Cerebellar cortex (tissue), 1 donor: ENCODE results near the gene MAGEB17.

ENCODE experiments used
- DNase-seq: peaks from one replicate; pipeline ENCODE4 v3.0.0-alpha.2; 2015; ENCODE audit warnings: low spot score

MAGEB17 gene

DNA sequence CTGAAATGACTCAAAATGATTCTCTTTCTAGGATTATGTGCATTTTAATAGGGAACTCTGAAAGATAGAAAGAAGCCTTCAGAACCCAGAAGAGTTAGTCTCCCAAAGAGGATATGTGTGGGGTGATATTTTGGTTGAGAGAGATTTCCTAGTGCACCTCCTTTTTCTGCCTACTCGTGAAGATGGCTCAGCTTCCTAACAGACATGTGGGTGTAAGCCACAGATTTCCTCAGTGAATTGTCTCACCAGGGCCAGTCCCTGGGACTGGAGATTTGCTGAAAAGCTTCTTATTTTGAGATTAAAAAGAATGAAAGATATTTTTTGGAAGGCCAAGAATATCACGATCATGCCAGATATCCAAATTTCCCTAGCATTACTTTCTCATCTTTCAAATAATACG lies 42.8 kb downstream of the MAGEB17 start:
- DNase-seq = no peak

DNA sequence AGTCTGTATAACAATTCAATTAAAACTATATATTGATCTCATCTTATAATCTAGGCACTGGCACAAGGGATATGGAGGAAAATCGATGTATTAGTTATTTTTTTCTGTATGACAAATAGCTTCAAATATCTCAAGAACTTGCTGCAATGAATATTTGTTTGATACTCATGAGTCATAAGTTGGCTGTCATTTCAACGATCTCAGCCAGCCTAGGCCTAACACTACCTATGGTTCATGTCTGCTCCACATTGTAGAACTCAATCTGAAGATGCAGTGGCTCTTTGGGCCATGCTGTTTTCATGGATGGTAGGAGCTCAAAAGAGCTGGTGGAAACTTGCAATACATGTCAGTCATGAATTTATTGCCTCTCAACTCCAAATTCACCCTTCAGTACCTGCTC lies 44.7 kb downstream of the MAGEB17 start:
- no peak for DNase-seq

DNA sequence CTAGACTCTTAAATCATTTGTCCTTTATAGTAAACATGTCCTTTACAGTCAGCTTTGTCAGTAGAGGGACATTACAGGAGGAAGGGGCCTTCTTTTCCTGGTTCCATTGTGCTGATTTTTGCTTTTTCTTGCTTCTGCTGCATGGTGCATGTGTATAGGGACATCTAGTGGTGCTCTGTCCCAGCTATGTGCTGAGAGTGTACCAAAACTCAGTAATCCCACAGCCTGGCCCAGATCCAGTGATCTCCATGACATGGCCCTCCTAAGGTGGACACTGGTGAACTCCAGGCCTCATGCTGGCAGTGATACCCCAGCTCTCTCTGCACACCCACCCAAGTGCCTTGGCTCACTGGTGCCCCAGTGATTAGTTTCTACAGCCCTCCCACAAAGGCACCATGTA lies 45.2 kb downstream of the MAGEB17 start:
- DNase-seq = peak; percentile 4

DNA sequence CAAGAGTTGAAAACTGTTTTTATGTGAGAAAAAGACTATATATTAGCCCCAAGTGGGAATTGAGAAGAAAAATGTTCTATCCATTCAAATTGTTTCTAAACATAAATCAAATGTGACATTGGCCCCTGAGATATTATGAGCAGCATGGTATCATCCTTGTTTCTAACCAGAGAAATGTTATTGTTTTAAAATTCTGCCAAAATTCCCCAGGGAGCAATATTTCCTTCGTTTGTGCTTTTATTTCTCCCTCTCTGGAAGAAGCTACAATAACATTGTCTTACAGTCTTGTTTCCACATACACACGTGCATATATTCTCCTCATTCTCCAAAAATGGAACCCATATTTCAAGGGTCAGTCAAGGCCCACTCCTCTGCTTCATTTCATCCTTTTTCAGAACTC lies 46.7 kb downstream of the MAGEB17 start:
- no peak for DNase-seq

DNA sequence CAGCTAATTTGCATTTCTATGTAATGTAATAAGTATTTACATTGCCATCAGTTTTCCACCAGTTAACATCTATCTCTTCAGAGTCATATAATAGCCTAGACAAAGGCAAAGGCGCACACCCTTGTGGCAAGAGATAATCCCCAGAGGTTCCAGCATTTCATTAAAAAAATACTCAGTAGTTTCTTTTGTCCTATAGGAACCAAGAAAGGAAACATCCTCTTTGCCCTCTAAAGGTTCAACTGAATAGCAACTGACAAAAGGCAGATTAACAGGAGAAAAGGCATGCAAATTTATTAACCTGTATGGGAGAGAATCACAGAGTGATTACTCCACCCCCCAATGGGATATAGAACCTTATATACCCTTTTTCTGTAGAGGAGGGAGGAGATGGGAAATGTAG lies 48.4 kb downstream of the MAGEB17 start:
- no peak for DNase-seq
